ENCODE results near the gene ANKUB1.

ANKUB1 gene

DNA sequence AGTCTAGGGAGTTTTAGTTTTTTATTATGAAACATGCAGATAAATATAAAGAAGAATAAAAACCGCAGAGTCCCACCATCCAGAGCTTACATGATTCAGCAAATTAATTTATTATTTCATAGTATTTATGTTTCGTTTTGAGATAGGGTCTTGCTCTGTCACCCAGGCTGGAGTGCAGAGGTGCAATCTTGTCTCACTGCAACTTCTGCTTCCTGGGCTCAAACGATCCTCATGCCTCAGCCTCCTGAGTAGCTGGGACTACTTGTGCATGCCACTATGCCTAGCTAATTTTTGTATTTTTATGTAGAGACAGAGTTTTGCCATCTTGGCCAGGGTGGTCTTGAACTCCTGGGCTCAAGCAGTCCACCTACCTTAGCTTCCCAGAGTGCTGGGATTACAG, 34.3 kb upstream of the ANKUB1 start:
- Histone ChIP-seq H3K36me3 (ENCODE audit: control insufficient read depth in 2 of 2, insufficient read depth in 2 of 2, low read length in 2 of 2) (peaks cover 0 to 3% of the 10 kb centered on the region in 2 donors), H3K27ac (ENCODE audit: low read depth in 2 of 2, low read length in 2 of 2) (no peak overlapping the region), H3K4me1 (ENCODE audit: control insufficient read depth in 2 of 2, insufficient read depth in 2 of 2, low read length in 2 of 2) (no peaks in the 10 kb centered on the region), H3K9me3 (ENCODE audit: control insufficient read depth in 2 of 2, low read length in 2 of 2) (peaks cover 0 to 3% of the 10 kb centered on the region in 2 donors), H3K9ac (ENCODE audit: low read depth in 1 of 2, low read length in 2 of 2) (no peak overlapping the region), H3K27me3 (ENCODE audit: control insufficient read depth in 2 of 2, insufficient read depth in 2 of 2, low read length in 2 of 2) (no peaks in the 10 kb centered on the region), H3K4me3 (ENCODE audit: low read length in 2 of 2) (no peak overlapping the region)

DNA sequence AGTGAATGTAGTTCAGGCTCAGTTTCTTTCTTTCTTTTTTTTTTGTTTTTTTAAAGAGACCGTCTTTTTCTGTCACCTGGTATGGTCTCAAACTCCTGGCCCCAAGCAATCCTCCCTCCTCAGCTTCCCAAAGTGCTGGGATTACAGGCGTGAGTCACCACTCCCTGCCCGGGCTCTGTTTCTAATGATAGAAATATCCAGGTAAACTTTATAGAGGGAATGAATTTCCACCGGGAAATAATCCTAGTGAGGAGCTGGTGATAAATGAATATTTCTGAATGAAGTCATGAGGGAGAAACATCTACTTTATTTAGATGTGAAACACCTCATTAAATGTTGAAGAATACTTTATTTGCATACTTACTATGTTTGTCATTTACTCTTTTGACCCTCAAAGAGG, 27.8 kb upstream of the ANKUB1 start:
- no peak overlapping the region for H3K27ac ChIP-seq (ENCODE audit: low read depth in 2 of 2, low read length in 2 of 2)

DNA sequence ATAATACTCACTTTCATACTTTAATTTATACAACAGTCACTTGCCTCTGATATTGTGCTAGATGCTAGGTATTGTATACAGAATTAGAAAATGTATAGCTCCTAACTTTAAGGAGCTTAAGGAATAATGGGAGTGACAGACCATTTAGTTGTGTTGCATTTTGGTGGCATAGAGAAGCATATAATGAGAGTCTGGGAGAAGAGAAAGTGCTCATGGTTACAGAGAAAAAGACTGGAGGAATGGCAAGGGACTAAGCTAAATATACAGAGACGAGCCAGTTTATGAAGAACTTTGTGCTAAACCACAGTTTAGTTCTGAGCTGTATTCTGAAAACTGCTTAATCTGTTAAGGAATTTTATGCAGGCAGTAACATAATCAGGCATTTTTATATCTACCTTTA, 27.1 kb upstream of the ANKUB1 start:
- Histone ChIP-seq H3K27me3 (ENCODE audit: control insufficient read depth in 2 of 2, insufficient read depth in 2 of 2, low read length in 2 of 2) (no peaks in the 10 kb centered on the region), H3K4me1 (ENCODE audit: control insufficient read depth in 2 of 2, insufficient read depth in 2 of 2, low read length in 2 of 2) (peaks cover 5 to 13% of the 10 kb centered on the region in 2 donors), H3K9ac (ENCODE audit: low read depth in 1 of 2, low read length in 2 of 2) (no peak overlapping the region), H3K9me3 (ENCODE audit: control insufficient read depth in 2 of 2, low read length in 2 of 2) (no peaks in the 10 kb centered on the region), H3K4me3 (ENCODE audit: low read length in 2 of 2) (no peak overlapping the region), H3K36me3 (ENCODE audit: control insufficient read depth in 2 of 2, insufficient read depth in 2 of 2, low read length in 2 of 2) (no peaks in the 10 kb centered on the region), H3K27ac (ENCODE audit: low read depth in 2 of 2, low read length in 2 of 2) (no peak overlapping the region)

More for the DNA sequence above, 27.8 kb upstream of the ANKUB1 start:
- Histone ChIP-seq H3K9ac (ENCODE audit: low read depth in 1 of 2, low read length in 2 of 2) (no peak overlapping the region), H3K4me1 (ENCODE audit: control insufficient read depth in 2 of 2, insufficient read depth in 2 of 2, low read length in 2 of 2) (peaks cover under 1 to 6% of the 10 kb centered on the region in 2 donors), H3K36me3 (ENCODE audit: control insufficient read depth in 2 of 2, insufficient read depth in 2 of 2, low read length in 2 of 2) (no peaks in the 10 kb centered on the region), H3K27me3 (ENCODE audit: control insufficient read depth in 2 of 2, insufficient read depth in 2 of 2, low read length in 2 of 2) (no peaks in the 10 kb centered on the region), H3K4me3 (ENCODE audit: low read length in 2 of 2) (no peak overlapping the region), H3K9me3 (ENCODE audit: control insufficient read depth in 2 of 2, low read length in 2 of 2) (no peaks in the 10 kb centered on the region)

DNA sequence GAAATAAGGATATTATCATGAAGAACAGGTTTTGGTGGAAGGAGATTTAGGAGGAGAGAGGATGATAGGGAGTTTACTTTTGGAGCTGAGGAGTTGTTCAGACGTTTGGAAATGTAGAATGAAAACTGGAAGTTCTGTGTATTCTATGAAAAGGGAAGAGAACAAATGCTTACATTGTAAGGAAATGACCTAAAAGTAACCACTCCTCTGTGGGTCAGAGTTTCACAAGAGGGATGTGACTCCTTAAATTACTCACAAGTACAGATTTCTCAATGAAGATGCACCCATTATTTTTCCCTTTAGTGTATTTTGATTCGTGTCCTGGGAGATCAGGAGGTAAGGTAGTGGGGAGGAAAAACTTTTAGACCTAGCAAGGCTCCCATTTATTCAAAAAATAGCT, 24.6 kb upstream of the ANKUB1 start:
- no peak overlapping the region for H3K27ac ChIP-seq (ENCODE audit: low read depth in 2 of 2, low read length in 2 of 2)
- H3K27me3 ChIP-seq (ENCODE audit: control insufficient read depth in 2 of 2, insufficient read depth in 2 of 2, low read length in 2 of 2), result no peaks in the 10 kb centered on the region
- peaks cover 15 to 19% of the 10 kb centered on the region in 2 donors for H3K4me1 ChIP-seq (ENCODE audit: control insufficient read depth in 2 of 2, insufficient read depth in 2 of 2, low read length in 2 of 2)
- no peak overlapping the region for H3K9ac ChIP-seq (ENCODE audit: low read depth in 1 of 2, low read length in 2 of 2)
- no peak overlapping the region for H3K4me3 ChIP-seq (ENCODE audit: low read length in 2 of 2)
- H3K36me3 ChIP-seq (ENCODE audit: control insufficient read depth in 2 of 2, insufficient read depth in 2 of 2, low read length in 2 of 2), result no peaks in the 10 kb centered on the region
- H3K9me3 ChIP-seq (ENCODE audit: control insufficient read depth in 2 of 2, low read length in 2 of 2), result no peaks in the 10 kb centered on the region

DNA sequence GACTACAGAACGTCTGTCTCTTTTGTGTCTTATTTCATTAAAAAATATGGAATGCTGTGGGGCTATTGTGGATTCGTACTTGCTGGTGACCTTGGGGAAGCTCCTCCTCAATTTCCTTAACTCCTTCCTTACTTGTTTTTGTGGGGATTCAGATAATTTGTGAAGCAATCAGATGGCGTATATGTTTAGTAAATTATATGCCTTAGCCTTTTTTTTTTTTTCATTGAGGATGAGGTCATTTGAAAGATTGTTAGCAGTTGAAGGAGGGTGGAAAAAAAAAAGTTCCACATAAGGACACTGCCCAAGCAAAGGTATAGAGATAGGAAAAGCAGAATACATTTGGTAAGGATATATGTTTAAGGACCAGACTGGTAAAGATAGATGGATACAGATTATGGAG, 24.0 kb upstream of the ANKUB1 start:
- Histone ChIP-seq H3K27me3 (ENCODE audit: control insufficient read depth in 2 of 2, insufficient read depth in 2 of 2, low read length in 2 of 2) (no peaks in the 10 kb centered on the region), H3K27ac (ENCODE audit: low read depth in 2 of 2, low read length in 2 of 2) (no peak overlapping the region), H3K9me3 (ENCODE audit: control insufficient read depth in 2 of 2, low read length in 2 of 2) (no peaks in the 10 kb centered on the region), H3K36me3 (ENCODE audit: control insufficient read depth in 2 of 2, insufficient read depth in 2 of 2, low read length in 2 of 2) (no peaks in the 10 kb centered on the region), H3K9ac (ENCODE audit: low read depth in 1 of 2, low read length in 2 of 2) (no peak overlapping the region), H3K4me1 (ENCODE audit: control insufficient read depth in 2 of 2, insufficient read depth in 2 of 2, low read length in 2 of 2) (peaks cover 16 to 20% of the 10 kb centered on the region in 2 donors), H3K4me3 (ENCODE audit: low read length in 2 of 2) (no peak overlapping the region)

DNA sequence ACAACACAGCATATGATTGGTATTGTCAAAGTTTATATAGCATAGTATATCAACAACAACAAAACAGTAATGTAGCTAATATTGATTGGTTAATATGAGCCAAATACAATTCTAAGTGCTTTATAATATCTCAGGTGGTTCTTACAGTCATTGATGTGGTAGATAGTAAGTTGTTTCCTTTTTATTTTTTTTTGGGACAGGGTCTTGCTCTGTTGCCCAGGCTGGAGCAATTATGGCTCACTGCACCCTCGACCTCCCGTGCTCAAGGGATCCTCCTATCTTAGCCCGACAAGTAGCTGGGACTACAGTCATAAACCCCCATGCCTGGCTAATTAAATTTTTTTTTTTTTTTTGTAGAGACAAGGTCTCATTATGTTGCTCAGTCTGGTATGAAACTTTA, 23.4 kb upstream of the ANKUB1 start:
- Histone ChIP-seq H3K4me3 (ENCODE audit: low read length in 2 of 2) (peak overlapping the region in 1 of 2 donors; percentile 35), H3K9ac (ENCODE audit: low read depth in 1 of 2, low read length in 2 of 2) (no peak overlapping the region), H3K36me3 (ENCODE audit: control insufficient read depth in 2 of 2, insufficient read depth in 2 of 2, low read length in 2 of 2) (no peaks in the 10 kb centered on the region), H3K27me3 (ENCODE audit: control insufficient read depth in 2 of 2, insufficient read depth in 2 of 2, low read length in 2 of 2) (no peaks in the 10 kb centered on the region), H3K27ac (ENCODE audit: low read depth in 2 of 2, low read length in 2 of 2) (no peak overlapping the region), H3K4me1 (ENCODE audit: control insufficient read depth in 2 of 2, insufficient read depth in 2 of 2, low read length in 2 of 2) (peaks cover 16 to 20% of the 10 kb centered on the region in 2 donors), H3K9me3 (ENCODE audit: control insufficient read depth in 2 of 2, low read length in 2 of 2) (no peaks in the 10 kb centered on the region)

DNA sequence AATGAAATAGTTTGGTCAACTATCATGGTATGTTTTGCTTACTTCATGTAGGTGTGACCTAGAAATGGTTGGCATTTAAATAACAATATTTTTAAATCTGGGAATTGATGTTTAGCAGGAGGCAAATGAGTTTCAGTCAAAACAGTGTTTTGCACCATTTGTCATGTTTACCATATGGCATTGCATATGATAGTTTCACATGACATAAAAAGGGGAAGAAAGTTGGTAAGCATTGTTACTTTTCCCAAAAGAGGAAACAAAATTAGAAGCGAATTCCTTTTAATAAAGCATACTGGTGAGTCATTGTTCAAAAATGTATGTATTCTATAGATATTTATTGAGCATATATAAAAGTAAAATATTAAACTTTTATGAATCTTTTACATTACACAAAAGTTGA, 23.0 kb upstream of the ANKUB1 start:
- H3K4me1 ChIP-seq (ENCODE audit: control insufficient read depth in 2 of 2, insufficient read depth in 2 of 2, low read length in 2 of 2), result peaks cover 16 to 20% of the 10 kb centered on the region in 2 donors
- peak overlapping the region in 1 of 2 donors; percentile 35 for H3K4me3 ChIP-seq (ENCODE audit: low read length in 2 of 2)
- H3K27ac ChIP-seq (ENCODE audit: low read depth in 2 of 2, low read length in 2 of 2), result no peak overlapping the region

DNA sequence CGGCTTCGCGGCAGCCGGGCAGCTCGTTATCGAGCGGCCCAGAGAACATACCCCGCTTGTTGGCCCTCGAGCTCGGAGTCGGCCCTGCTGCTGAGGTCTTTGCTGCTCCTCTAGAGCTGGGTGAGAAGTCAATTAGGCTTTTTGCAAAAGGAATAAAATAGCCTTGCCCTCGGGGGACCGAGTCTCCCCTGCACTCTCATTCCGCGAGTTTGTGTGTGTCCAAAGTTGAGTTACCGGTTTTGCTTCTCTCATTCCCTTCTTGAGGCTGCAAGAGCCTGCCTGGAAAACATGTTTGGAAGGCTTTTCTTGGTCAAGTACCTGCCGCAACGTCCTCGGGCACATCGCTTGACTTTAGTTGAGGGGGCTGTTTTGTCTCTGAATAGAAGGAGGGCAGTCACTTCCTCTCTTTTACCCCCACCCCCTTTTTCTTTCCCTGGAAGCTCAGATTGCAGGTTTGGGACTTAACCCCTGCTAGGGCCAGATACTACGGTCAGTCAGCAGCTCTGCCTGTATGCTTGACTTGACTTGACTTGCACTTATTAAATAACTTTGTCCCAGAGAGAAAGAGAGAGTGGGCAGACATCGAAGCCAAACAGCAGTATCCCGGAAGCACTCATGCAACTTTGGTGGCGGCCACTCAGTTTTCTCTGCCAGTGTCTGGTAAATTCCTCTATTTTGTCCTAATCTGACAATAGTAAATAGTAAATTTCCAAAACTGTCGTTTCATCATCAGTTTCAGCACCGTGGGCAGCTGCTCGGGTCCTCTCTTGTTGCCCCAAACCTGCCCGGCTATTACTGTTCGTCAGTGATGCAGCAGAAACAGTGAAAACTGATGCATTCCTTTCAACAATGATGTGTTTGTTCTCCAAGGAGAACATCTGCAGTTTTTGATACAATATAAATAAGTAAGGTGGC, 21.3 kb upstream of the ANKUB1 start:
- Histone ChIP-seq H3K27me3 (ENCODE audit: control insufficient read depth in 2 of 2, insufficient read depth in 2 of 2, low read length in 2 of 2) (no peaks in the 10 kb centered on the region), H3K9ac (ENCODE audit: low read depth in 1 of 2, low read length in 2 of 2) (peak overlapping the region; percentile 93 to 94), H3K27ac (ENCODE audit: low read depth in 2 of 2, low read length in 2 of 2) (peak overlapping the region; percentile 98), H3K36me3 (ENCODE audit: control insufficient read depth in 2 of 2, insufficient read depth in 2 of 2, low read length in 2 of 2) (no peaks in the 10 kb centered on the region), H3K4me1 (ENCODE audit: control insufficient read depth in 2 of 2, insufficient read depth in 2 of 2, low read length in 2 of 2) (peaks cover 16 to 20% of the 10 kb centered on the region in 2 donors), H3K9me3 (ENCODE audit: control insufficient read depth in 2 of 2, low read length in 2 of 2) (no peaks in the 10 kb centered on the region), H3K4me3 (ENCODE audit: low read length in 2 of 2) (peak overlapping the region; percentile 85 to 96)

More for the DNA sequence above, 23.0 kb upstream of the ANKUB1 start:
- no peaks in the 10 kb centered on the region for H3K36me3 ChIP-seq (ENCODE audit: control insufficient read depth in 2 of 2, insufficient read depth in 2 of 2, low read length in 2 of 2)
- no peak overlapping the region for H3K9ac ChIP-seq (ENCODE audit: low read depth in 1 of 2, low read length in 2 of 2)
- no peaks in the 10 kb centered on the region for H3K27me3 ChIP-seq (ENCODE audit: control insufficient read depth in 2 of 2, insufficient read depth in 2 of 2, low read length in 2 of 2)
- H3K9me3 ChIP-seq (ENCODE audit: control insufficient read depth in 2 of 2, low read length in 2 of 2), result no peaks in the 10 kb centered on the region

DNA sequence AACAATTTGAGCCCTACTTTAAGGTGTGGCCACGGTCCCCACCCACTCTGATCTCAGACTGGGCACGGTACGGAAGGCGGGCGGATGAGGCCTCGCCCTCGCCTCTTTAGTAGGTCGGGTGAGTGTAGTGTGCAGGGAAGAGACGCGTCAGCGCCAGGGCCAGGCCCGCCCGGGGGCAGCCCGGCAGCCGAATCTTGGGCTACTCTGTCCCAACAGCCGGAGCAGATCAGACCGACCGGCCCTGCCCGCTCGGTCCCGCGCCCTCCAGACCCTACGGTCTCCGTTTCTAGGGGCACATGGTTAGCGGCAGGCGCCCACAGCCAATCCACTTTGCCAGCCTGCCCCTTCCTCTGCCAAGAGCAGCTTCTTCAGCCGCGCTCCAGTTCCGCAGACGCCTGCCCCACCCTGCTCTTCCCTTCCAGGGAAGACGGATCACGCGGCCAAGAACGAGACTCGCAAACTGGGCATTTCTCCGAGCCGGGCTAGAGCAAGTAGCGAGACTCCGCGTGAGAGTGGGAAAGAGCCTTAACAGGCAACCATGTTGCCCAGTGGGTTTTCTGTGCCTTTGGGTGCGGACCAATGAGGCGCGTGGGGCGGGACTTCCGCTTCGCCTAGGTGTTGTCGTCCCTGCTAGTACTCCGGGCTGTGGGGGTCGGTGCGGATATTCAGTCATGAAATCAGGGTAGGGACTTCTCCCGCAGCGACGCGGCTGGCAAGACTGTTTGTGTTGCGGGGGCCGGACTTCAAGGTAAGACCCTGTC, 20.4 kb upstream of the ANKUB1 start, which contains the start of gene RNF13:
Gene RNF13, plus strand, starts transcription at position 610 of the 761 bp plus-strand sequence. CDS start 32,812 bp downstream, outside the sequence.
- peak within 1 kb of the TSS; percentile 93 to 94 for H3K9ac ChIP-seq (ENCODE audit: low read depth in 1 of 2, low read length in 2 of 2)
- H3K4me1 ChIP-seq (ENCODE audit: control insufficient read depth in 2 of 2, insufficient read depth in 2 of 2, low read length in 2 of 2), result peaks cover 16 to 20% of the 10 kb centered on the region in 2 donors
- H3K27ac ChIP-seq (ENCODE audit: low read depth in 2 of 2, low read length in 2 of 2), result peak within 1 kb of the TSS; percentile 98
- peak within 1 kb of the TSS; percentile 85 to 96 for H3K4me3 ChIP-seq (ENCODE audit: low read length in 2 of 2)
- no peaks in the 10 kb centered on the region for H3K9me3 ChIP-seq (ENCODE audit: control insufficient read depth in 2 of 2, low read length in 2 of 2)
- H3K36me3 ChIP-seq (ENCODE audit: control insufficient read depth in 2 of 2, insufficient read depth in 2 of 2, low read length in 2 of 2), result no peaks in the 10 kb centered on the region
- H3K27me3 ChIP-seq (ENCODE audit: control insufficient read depth in 2 of 2, insufficient read depth in 2 of 2, low read length in 2 of 2), result no peaks in the 10 kb centered on the region

DNA sequence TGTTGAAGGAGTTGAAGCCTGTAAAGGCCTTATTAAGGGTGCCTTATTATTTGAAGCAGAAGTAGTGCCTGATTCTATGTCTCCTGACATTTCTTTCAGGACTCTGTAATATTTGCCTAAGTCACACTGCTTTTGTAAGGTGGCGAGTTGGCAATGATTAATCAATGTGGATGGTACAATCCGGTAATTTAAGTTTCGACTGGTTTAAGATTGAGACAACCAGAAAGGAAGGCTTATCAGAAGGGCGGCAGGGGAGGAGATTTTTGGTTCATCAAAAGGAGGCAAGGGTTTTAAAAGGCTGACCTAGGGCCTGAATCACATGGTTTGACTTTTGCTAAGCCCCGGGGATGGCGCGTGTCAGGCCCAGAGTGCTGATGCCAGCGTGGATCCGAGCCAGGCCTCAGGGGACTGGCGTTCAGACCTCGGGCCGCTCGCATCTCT, 19.8 kb upstream of the ANKUB1 start:
- Histone ChIP-seq H3K9ac (ENCODE audit: low read depth in 1 of 2, low read length in 2 of 2) (peak overlapping the region; percentile 93 to 94), H3K9me3 (ENCODE audit: control insufficient read depth in 2 of 2, low read length in 2 of 2) (no peaks in the 10 kb centered on the region)

More for the DNA sequence above, 19.8 kb upstream of the ANKUB1 start:
- no peaks in the 10 kb centered on the region for H3K27me3 ChIP-seq (ENCODE audit: control insufficient read depth in 2 of 2, insufficient read depth in 2 of 2, low read length in 2 of 2)
- H3K27ac ChIP-seq (ENCODE audit: low read depth in 2 of 2, low read length in 2 of 2), result peak overlapping the region; percentile 98
- H3K4me3 ChIP-seq (ENCODE audit: low read length in 2 of 2), result peak overlapping the region; percentile 85 to 96
- H3K36me3 ChIP-seq (ENCODE audit: control insufficient read depth in 2 of 2, insufficient read depth in 2 of 2, low read length in 2 of 2), result no peaks in the 10 kb centered on the region
- H3K4me1 ChIP-seq (ENCODE audit: control insufficient read depth in 2 of 2, insufficient read depth in 2 of 2, low read length in 2 of 2), result peaks cover 16 to 20% of the 10 kb centered on the region in 2 donors

Measured in mucosa of rectum (tissue), 2 donors.